HG03135 (cell line): ENCODE results near the gene RGS19.

Source experiments
- ATAC-seq: cut with Tn5 transposase; IDR thresholded peaks from one replicate; pipeline ENCODE4 v1.9.1; 2021; ENCODE audit warnings: mild to moderate bottlenecking, moderate library complexity; ENCODE audit not compliant: unreplicated experiment

The RGS19 gene

DNA sequence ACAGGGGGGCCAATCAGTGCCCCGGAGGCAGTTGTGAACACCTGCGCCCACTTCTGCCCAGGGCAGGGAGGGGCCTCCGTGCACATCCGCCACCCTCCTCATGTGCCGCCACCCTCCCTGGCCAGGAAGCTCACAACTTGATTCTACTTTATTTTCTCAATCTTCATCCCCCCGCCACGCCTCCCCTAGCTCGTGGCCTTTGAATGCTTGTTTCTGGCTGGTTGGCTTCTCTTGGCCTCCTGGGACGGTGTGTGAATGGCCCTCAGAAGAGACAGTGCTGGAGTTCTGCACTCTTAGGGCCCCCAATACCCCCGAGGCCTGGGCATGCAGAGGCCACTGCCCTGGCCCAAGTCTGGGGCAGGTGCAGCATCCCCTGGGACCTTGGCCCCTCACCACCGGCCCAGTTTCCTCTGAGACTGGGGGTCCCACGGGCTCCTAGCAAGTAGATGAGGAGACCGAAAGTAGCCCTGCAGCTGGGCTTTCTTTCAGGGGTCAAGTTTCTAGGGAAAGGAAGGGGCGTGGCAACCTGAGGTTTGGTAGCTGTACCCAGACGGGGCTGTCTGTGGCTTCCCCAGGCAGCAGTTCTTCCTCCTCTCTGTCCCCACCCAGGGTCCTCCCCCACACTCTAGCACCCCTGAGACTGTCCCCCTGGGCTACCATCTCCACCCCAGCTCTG is 1.3 kb downstream of the RGS19 start:
- no peak for ATAC-seq

DNA sequence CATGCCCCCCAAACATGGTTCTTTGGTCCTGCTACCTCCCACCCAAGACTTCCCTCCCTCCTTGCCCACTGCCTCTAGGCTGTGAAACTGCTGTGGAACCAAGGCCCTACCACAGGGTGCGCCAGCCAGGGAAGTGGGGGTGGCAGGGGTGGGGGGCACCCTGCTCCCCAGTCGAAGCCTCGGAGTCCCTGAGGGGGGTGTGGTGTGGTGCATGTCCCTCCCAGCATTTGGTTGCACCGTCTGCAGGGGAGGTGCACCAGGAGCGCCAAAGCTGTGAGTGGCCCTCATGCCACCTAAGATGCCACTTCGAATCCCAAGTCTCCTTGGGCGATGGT is 1.8 kb downstream of the RGS19 start:
- ATAC-seq, result no peak

- no peak for ATAC-seq
Observed at GRCh38 chr20:64077094-64077493, 2.2 kb downstream of the RGS19 start.

GRCh38 chr20:64076061-64076997 is 3.0 kb downstream of the RGS19 start:
- no peak for ATAC-seq

- no peak for ATAC-seq
Observed at GRCh38 chr20:64075556-64075955, 3.8 kb downstream of the RGS19 start.

- ATAC-seq, result no peak
Observed at GRCh38 chr20:64074963-64075362, 4.4 kb downstream of the RGS19 start.

DNA sequence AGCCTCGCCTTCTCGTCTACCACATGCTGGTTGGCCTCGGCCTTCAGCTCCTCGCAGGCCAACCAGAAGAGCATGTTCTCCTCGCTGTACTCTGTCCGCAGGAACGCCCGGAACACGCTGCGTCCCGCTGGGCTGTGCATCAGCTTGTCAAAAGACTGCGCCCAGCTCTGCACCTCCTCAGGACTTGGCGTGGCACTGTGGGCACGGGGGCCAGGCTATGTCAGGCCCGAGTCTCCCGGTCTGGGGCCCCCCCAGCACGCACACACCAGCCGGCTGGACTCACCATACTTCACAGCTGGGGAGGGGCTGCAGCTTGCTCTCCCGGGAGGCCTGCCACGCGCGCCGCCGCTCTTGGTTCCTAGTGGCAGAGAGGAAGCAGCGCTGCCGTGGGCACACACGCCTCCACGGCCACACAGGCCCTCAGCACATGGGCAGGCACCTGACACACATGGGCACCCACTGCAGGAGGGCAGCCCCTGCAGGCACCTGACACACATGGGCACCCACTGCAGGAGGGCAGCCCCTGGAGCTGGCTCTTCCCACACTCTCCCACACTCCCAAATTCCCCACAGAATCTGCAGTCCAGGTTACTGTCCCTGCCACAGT is 5.0 kb downstream of the RGS19 start:
- no peak for ATAC-seq

DNA sequence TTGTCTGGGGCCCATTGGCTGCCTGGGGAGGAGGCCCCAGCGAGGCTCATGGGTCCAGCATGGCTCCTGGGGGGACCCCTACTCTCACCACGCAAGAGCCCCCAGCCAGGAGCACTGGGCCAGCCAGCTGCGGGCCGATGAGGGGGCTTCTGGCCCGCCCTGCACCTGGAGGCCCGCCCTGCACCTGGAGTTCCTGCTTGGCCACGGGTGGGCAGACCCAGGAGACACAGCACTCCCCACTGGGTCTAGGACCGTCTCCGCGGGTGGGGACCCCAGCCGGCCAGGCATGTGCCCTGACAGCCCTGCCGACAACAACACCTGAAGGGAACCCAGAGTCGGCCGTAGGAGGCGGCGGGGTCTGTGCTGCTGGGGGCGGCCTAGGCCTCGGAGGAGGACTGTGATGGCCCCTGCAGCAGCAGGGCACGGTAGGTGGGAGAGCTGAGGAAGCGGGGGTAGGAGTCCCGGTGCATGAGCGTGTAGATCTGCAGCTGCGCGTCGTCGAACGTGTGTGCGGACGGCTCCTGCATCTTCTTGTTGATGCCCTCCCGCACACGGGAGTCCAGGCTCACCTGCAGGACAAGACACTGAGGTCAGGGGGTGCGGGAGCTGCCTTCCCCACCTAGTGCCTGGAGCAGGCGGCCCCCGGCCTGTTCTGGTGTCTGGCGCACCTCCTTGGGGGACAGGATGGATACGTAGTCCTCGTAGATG is 5.7 kb downstream of the RGS19 start:
- ATAC-seq, result no peak

DNA sequence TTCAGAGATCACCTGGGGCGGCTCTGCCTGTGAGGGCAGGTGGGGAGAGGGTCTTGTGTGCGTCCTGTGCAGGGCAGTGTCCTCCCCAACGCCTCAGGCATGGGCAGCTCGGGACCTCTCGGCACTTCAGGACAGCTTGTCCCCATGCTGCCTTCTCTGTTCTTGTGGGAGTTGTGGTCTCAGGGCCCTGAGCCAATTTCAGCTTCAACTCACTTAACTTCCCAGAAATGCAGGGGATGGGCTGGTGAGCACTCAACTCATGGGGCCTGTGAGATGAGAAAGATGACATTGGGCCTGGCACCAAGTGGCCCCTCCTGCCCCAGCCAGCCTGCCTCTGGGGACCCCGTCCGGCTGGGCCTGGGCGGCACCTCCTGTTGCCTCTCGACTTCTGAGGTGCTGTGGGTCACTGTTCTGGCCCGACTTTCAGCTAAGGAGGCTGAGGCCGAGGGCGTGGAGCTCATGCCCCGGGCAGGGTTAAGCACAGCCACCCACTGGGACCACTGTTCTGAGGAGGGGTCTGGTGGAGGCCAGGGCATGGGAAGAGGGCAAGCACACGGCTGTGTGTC is 6.7 kb downstream of the RGS19 start:
- ATAC-seq, result no peak

GRCh38 chr20:64071341-64072332 is 7.7 kb downstream of the RGS19 start:
- ATAC-seq, result no peak

- ATAC-seq, result no peak
Observed at GRCh38 chr20:64070244-64070993, 8.9 kb downstream of the RGS19 start.

DNA sequence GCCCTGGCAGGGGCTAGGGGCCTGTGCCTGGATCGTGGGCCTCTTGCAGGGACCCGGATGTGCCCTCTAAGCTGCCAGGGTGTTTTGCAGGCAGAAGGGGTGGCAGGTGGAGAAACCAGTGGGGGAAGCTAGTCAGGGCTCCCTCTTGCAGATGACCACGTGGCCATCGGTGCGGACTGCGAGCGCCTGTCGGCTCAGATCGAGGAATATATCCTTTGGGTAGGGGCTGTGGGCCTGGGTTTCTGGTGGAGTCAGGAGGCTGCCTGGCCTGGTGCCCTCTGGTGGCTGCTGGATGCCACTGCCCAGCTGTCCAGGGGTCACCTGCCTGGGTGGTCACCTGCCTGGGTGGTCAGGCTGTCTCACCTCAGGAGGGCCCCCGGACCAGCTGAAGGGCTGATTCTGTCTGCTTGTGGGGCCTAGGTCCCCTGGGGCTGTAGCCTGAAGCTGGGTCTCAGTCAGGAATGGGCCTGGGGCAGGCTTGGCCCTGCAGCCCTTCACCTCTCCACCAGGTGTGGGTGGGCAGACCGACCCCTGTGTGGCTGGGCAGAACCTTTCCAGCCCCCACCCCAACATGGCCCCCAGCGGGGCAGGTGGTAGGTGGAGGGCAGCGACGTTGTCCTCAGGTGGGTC is 9.6 kb downstream of the RGS19 start:
- ATAC-seq, result no peak

DNA sequence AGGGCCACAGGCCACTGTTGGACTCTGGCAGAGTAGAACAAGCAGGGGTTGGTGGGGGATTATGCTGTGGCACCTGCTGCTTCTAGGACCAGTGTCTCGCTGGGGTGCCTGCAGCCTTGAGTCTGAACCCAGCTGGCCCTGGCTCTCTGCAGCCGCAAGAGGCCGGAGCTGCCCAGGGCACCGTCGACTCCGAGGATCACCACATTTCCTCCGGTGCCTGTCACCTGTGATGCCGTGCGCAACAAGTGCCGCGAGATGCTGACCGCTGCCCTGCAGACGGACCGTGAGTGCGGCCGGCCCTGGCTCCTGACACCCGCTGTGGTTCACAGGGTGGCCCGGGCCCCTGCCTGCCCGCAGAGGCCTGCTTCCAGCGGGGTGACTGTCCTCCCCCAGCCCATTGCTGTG is 10.1 kb downstream of the RGS19 start:
- no peak for ATAC-seq

DNA sequence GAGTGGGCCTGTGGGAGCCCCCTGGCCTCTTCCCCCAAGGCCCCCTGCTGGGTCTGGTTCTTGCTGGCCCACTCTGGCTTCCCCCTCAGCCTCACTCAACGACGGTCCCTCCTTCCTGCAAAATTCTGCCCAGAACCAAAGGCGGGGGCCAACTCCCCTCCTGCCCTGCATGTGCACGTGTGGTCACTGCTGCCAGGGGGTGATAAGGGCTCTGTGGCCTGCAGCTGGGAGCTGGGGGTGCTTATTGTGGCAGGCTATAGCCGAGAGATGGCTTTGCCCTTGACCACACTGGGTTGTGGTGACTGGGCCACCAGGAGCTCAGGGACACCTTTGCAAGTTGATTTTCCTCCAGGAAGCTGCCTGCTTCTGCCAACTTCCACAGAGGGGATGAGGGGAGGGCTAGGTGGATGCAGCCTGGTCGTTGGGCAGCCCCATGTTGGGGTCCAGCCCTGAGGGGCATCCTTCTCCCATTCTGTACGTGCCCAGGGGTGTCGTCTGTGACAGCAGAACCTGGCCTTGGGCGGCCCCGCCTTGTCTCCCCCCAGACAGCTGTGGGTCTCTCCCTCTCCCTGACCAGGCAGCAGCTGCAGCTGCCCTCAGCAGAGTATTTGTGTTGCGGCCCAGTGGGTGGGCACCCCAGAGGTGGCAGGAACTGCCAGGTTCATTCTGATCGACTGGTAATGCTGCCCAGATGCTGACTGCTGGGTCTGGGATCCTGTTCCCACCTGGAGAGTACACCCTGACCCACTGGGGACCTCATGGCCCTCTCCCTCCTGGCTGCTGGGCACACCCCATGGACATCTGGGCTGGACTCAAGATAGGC is 10.7 kb downstream of the RGS19 start:
- ATAC-seq, result no peak

- ATAC-seq, result no peak
Observed at GRCh38 chr20:64067733-64068307, 11.5 kb downstream of the RGS19 start.

GRCh38 chr20:64067005-64067632 is 12.2 kb downstream of the RGS19 start:
- no peak for ATAC-seq

DNA sequence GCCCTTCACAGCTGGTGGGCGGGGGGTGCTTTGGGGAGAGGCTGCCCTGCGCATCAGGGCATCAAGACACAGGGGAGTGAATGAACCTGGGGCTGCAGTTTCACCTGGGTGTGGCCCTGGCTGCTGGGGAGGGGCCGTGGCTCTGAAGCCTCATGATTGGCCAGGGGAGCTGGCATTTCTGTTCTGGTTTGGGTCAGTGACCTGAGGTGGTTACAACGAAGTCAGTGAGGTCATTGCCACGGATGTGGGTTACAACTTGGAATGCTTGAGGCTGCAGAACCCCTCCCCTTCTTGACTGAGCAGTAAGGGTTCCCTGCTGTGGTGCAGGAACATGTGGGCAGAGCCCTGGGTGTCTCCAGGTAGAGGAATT is 13.4 kb downstream of the RGS19 start:
- ATAC-seq, result peak; percentile 44
